ENCODE results near the gene LSG1. TPM values are rescaled to one million over a fixed set of nuclear protein-coding genes. Genes with fewer than 3 reads are reported as not detected.
"Not testable (repeated sequence)": the region's sequence is repeated elsewhere in the genome, so short reads cannot be mapped to it uniquely, and the experiment has no call there.

Gene LSG1
- total RNA-seq, 1 donor from 2014 or later = 9.4 TPM

GRCh38 chr3:194607592-194608389 lies 64.2 kb downstream of the LSG1 start:
- TF ChIP-seq, protein P1, sequence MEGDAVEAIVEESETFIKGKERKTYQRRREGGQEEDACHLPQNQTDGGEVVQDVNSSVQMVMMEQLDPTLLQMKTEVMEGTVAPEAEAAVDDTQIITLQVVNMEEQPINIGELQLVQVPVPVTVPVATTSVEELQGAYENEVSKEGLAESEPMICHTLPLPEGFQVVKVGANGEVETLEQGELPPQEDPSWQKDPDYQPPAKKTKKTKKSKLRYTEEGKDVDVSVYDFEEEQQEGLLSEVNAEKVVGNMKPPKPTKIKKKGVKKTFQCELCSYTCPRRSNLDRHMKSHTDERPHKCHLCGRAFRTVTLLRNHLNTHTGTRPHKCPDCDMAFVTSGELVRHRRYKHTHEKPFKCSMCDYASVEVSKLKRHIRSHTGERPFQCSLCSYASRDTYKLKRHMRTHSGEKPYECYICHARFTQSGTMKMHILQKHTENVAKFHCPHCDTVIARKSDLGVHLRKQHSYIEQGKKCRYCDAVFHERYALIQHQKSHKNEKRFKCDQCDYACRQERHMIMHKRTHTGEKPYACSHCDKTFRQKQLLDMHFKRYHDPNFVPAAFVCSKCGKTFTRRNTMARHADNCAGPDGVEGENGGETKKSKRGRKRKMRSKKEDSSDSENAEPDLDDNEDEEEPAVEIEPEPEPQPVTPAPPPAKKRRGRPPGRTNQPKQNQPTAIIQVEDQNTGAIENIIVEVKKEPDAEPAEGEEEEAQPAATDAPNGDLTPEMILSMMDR (IDR thresholded peaks at IDR 0.05) = no peak
- H3K36me3 ChIP-seq = peaks cover 0 to 5% of the 10 kb centered on the region in 2 donors
- H3K9me3 ChIP-seq = no peaks in the 10 kb centered on the region
- no peaks in the 10 kb centered on the region for H3K4me1 ChIP-seq
- intact Hi-C loops (cut with DNase I) = no loop called here
- DNase-seq (ENCODE audit: low spot score in 2 of 2) = no peak
- H3K4me3 ChIP-seq = no peak overlapping the region
- no peaks in the 10 kb centered on the region for H3K27me3 ChIP-seq
- no peak overlapping the region for H3K27ac ChIP-seq

- DNase-seq (ENCODE audit: low spot score in 2 of 2) = no peak
- Histone ChIP-seq H3K27ac (no peak overlapping the region), H3K36me3 (peaks cover 0 to 5% of the 10 kb centered on the region in 2 donors), H3K4me1 (no peaks in the 10 kb centered on the region), H3K9me3 (no peaks in the 10 kb centered on the region), H3K4me3 (no peak overlapping the region), H3K27me3 (no peaks in the 10 kb centered on the region)
- TF ChIP-seq, protein P1 (IDR thresholded peaks at IDR 0.05) = no peak
- intact Hi-C loops (cut with DNase I) = no loop called here
Observed at GRCh38 chr3:194606941-194607340, 65.0 kb downstream of the LSG1 start.

GRCh38 chr3:194606163-194606562 lies 65.8 kb downstream of the LSG1 start:
- intact Hi-C loops (cut with DNase I) = no loop called here

DNA sequence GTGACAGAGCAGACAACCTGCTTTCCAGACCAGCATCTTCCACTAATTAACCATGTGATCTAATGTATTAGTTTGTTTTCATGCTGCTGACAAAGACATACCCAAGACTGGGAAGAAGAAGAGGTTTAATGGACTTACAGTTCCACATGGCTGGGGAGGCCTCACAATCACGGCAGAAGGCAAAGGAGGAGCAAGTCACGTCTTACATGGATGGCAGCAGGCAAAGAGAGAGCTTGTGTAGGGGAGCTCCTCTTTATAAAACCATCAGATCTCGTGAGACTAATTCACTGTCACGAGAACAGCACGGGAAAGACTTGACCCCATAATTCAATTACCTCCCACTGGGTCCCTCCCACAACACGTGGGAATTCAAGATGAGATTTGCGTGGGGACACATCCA lies 66.7 kb downstream of the LSG1 start:
- H3K4me1 ChIP-seq; H3K27ac ChIP-seq; H3K36me3 ChIP-seq; DNase-seq (ENCODE audit: low spot score in 2 of 2); intact Hi-C loops (cut with DNase I); H3K4me3 ChIP-seq; H3K27me3 ChIP-seq; H3K9me3 ChIP-seq: not testable (repeated sequence)

More at GRCh38 chr3:194606163-194606562, 65.8 kb downstream of the LSG1 start:
- no peak overlapping the region for H3K4me3 ChIP-seq
- no peak for DNase-seq (ENCODE audit: low spot score in 2 of 2)
- no peaks in the 10 kb centered on the region for H3K9me3 ChIP-seq
- no peak overlapping the region for H3K27ac ChIP-seq
- no peaks in the 10 kb centered on the region for H3K4me1 ChIP-seq
- H3K27me3 ChIP-seq = no peaks in the 10 kb centered on the region
- TF ChIP-seq, protein P1 (IDR thresholded peaks at IDR 0.05) = no peak
- peaks cover 0 to 5% of the 10 kb centered on the region in 2 donors for H3K36me3 ChIP-seq

DNA sequence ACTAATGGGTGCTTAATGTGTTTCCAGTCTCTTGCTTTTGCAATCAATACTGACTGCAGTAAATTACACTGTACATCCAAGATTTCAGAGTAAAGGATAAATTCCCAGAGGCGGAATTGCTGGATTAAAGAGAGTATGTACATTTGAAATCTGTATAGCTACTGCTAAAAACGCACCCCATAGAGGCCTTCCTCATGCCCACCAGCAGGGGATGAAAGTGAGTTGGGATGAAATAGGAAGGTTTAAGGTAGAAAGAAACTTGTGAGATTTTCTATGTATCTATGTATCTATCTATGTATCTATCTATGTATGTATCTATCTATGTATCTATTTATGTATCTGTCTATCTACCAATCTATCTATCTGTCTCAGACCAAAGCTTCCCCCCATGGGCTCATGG lies 67.2 kb downstream of the LSG1 start:
- H3K27ac ChIP-seq = no peak overlapping the region
- peaks cover 0 to 5% of the 10 kb centered on the region in 2 donors for H3K36me3 ChIP-seq
- no peaks in the 10 kb centered on the region for H3K9me3 ChIP-seq
- intact Hi-C loops (cut with DNase I) = no loop called here
- H3K4me1 ChIP-seq = no peaks in the 10 kb centered on the region
- H3K4me3 ChIP-seq = no peak overlapping the region
- no peak for DNase-seq (ENCODE audit: low spot score in 2 of 2)
- no peaks in the 10 kb centered on the region for H3K27me3 ChIP-seq
- TF ChIP-seq, protein P1 (IDR thresholded peaks at IDR 0.05) = no peak

- Histone ChIP-seq H3K36me3 (peaks cover 0 to 5% of the 10 kb centered on the region in 2 donors), H3K4me1 (no peaks in the 10 kb centered on the region)
- intact Hi-C loops (cut with DNase I) = no loop called here
Observed at GRCh38 chr3:194604126-194604525, 67.9 kb downstream of the LSG1 start.

More at GRCh38 chr3:194604126-194604525, 67.9 kb downstream of the LSG1 start:
- TF ChIP-seq, protein P1 (IDR thresholded peaks at IDR 0.05) = no peak
- H3K9me3 ChIP-seq = no peaks in the 10 kb centered on the region
- no peak for DNase-seq (ENCODE audit: low spot score in 2 of 2)
- H3K27ac ChIP-seq = no peak overlapping the region
- no peak overlapping the region for H3K4me3 ChIP-seq
- H3K27me3 ChIP-seq = no peaks in the 10 kb centered on the region

Measured in ascending aorta (tissue), 2 donors.